Stimulated activated naive CD8-positive, alpha-beta T cell treated with anti-CD3 and anti-CD28 coated beads, Interleukin-15, Interleukin-2, amounts not matched to agents 100 U/mL and 50 U/mL, for 24 hours (primary cell): Measurements from ENCODE around the gene CD4.
A peak's percentile ranks its signal among the peaks of the same experiment; 100 is the strongest.
"Not testable (repeated sequence)": the region's sequence is repeated elsewhere in the genome, so short reads cannot be mapped to it uniquely, and the experiment has no call there.

Experiments used
- ATAC-seq: fragments of 150-1000 bp; cut with Tn5 transposase; one replicate; pipeline ENCODE4 v1.10.0; 2021
- DNase-seq: peaks from one replicate; pipeline ENCODE4 v3.0.0; 2021

The CD4 gene

DNA sequence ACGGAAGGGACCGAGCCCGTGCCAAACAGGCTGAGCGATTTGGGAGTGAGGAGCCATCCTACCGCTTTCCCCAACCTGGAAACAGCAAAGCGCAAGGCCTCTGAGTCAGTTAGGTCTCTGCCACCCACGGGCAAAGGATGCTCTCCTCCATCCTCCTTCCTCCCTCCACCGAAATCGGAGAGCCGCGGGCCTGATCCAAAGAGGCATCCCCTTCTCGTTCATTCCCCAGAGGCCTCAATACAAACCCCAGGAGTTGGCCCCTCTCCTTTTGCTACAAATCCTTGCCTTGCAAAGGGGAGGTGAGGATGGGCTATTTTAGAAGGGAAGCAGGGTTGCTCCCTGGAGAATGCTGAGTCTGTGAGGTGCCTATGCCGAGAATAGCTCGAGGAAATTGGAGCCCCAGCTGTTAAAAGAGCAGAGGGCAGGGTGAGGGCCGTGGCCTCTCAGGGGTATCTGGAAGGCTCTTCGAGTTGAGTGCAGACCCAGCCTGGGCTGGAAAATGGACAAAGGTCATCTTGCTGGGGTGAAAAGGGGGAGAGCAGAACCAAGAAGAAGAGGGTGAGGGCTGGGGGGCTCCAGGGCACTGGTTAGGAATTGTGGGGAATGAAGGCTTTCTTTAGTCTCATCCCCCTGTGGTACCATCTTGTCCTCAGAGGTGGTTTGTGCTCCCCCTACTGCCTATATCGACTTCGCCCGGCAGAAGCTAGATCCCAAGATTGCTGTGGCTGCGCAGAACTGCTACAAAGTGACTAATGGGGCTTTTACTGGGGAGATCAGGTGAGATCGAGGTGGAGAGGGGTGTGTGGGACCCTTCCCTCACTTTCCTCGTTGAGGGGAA lies 79.1 kb downstream of the CD4 start:
- DNase-seq = no peak
- no peak for ATAC-seq

DNA sequence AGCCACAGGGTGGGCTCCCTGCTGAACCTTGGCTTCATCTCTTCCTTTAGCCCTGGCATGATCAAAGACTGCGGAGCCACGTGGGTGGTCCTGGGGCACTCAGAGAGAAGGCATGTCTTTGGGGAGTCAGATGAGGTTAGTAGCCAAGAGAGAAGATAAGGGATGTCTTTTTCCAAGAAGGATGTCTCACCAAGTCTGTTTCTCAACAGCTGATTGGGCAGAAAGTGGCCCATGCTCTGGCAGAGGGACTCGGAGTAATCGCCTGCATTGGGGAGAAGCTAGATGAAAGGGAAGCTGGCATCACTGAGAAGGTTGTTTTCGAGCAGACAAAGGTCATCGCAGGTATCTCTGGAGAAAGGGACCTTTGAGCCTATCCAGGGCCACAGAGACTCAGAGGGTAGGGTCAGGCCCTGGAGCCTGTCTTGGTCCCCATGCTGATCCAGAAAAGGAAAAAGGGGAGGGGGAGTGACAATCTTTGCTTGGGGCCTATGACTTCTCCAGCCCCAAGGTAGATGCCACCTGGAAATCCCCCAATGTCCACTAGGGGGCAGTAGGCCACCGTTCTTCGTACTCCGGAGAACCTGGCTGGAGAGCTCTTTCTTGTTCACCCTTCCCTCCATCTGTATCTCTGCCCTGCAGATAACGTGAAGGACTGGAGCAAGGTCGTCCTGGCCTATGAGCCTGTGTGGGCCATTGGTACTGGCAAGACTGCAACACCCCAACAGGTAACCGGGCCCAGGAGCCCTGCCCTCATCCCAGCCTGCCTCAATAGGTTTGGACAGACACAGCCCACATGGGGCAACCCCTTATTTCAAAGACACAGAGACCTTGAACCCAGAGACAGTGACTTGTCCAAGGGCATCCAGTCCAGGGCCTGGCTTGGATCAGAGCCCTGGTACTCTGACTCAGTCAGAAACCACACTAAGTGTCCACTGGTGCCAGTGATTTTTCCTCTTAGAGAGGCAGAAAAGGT lies 80.0 kb downstream of the CD4 start:
- DNase-seq (peak; percentile 85), ATAC-seq (no peak)

DNA sequence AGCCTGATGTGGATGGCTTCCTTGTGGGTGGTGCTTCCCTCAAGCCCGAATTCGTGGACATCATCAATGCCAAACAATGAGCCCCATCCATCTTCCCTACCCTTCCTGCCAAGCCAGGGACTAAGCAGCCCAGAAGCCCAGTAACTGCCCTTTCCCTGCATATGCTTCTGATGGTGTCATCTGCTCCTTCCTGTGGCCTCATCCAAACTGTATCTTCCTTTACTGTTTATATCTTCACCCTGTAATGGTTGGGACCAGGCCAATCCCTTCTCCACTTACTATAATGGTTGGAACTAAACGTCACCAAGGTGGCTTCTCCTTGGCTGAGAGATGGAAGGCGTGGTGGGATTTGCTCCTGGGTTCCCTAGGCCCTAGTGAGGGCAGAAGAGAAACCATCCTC lies 81.0 kb downstream of the CD4 start:
- not testable (repeated sequence) for DNase-seq, ATAC-seq
